GM12878 (cell line): Measurements from ENCODE around the gene ALG6. TPM values are rescaled to one million over a fixed set of nuclear protein-coding genes. Genes with fewer than 3 reads are reported as not detected.

Experiments used
- ATAC-seq: fragments of 200-7000 bp; cut with Tn5 transposase; 3 replicates; pipeline ENCODE4 v1.9.1; 2020; ENCODE audit warnings: mild to moderate bottlenecking, moderate library complexity
- BruUV-seq: library from RNA; stranded (reverse); fragments of 400-500 nt; replicated peaks from 2 replicates; lab custom pipeline; 2021; lab: Mats Ljungman, UMichigan
- CTCF ChIA-PET: fragments of 300-600 bp; sonication (Branson Sonifier 250); formaldehyde crosslinking; extraction: SDS; loops from one replicate; lab custom pipeline; 2021; ENCODE audit warnings: inconsistent platforms; lab: Yijun Ruan, JAX
- POLR2A ChIA-PET: fragments of 350-600 bp; formaldehyde crosslinking; extraction: SDS; loops from one replicate; lab custom pipeline; 2021; ENCODE audit warnings: inconsistent platforms; lab: Charles Lee
- RAD21 ChIA-PET: fragments of 300-600 bp; sonication (Branson Sonifier 250); formaldehyde crosslinking; loops from one replicate; lab custom pipeline; 2023; ENCODE audit warnings: antibody characterized with exemption; ENCODE audit not compliant: unreplicated experiment; lab: Charles Lee
- SMC1A ChIA-PET: fragments of 300-600 bp; sonication (Branson Sonifier 250); formaldehyde crosslinking; loops from one replicate; lab custom pipeline; 2023; ENCODE audit not compliant: unreplicated experiment, uncharacterized antibody; lab: Charles Lee
- DNase-seq: peaks from one replicate; pipeline ENCODE4 v3.0.0-alpha.2; 2011; ENCODE audit warnings: low read depth, low spot score
- FAIRE-seq: peaks from 3 replicates; lab custom pipeline; 2011; peaks lifted over from hg19 to GRCh38; lab: Jason Lieb, UNC
- H2AFZ ChIP-seq: 2 replicates; pipeline ENCODE4 v1.6.0; 2011; ENCODE audit warnings: low read depth, low read length, control low read depth; ENCODE audit not compliant: control insufficient read depth
- H3K27ac ChIP-seq: 2 replicates; pipeline ENCODE4 v1.5.1; 2011; ENCODE audit warnings: control low read depth; ENCODE audit not compliant: control insufficient read depth, insufficient read depth
- H3K27me3 ChIP-seq, 2 experiments: replicated peaks in 1 of 2; 2 replicates each; pipeline versions ENCODE4 v1.6.0 to v1.6.1; 2011; ENCODE audit warnings: low read length in 1 of 2; ENCODE audit not compliant: control insufficient read depth in 2 of 2, insufficient read depth in 2 of 2
- H3K36me3 ChIP-seq, 2 experiments: 2 replicates each; pipeline ENCODE4 v1.5.1; 2011; ENCODE audit warnings: low read length in 1 of 2; ENCODE audit not compliant: control insufficient read depth in 2 of 2, insufficient read depth in 2 of 2
- H3K4me1 ChIP-seq: 2 replicates; pipeline ENCODE4 v1.6.1; 2011; ENCODE audit warnings: mild to moderate bottlenecking, low read length, moderate library complexity, mixed read lengths; ENCODE audit not compliant: control insufficient read depth, insufficient read depth
- H3K4me2 ChIP-seq: 2 replicates; pipeline ENCODE4 v1.6.0; 2011; ENCODE audit warnings: control low read depth; ENCODE audit not compliant: control insufficient read depth, insufficient read depth
- H3K4me3 ChIP-seq: fragments of 200-600 bp; sonication (generic); 2 replicates; pipeline ENCODE4 v1.5.1; 2016
- H3K79me2 ChIP-seq: 2 replicates; pipeline ENCODE4 v1.6.0; 2011; ENCODE audit warnings: low read length; ENCODE audit not compliant: control insufficient read depth, insufficient read depth
- H3K9ac ChIP-seq: 2 replicates; pipeline ENCODE4 v1.8.0; 2011; ENCODE audit warnings: low read length, control low read depth, mixed read lengths; ENCODE audit not compliant: control insufficient read depth, insufficient read depth
- H3K9me3 ChIP-seq: replicated peaks from 3 replicates; pipeline ENCODE4 v1.5.1; 2011; ENCODE audit warnings: mild to moderate bottlenecking, low read length; ENCODE audit not compliant: control insufficient read depth, insufficient read depth
- H4K20me1 ChIP-seq: 2 replicates; pipeline ENCODE4 v1.6.0; 2011; ENCODE audit not compliant: control insufficient read depth, insufficient read depth
- EGR1 ChIP-seq, 2 experiments: IDR thresholded peaks; 1 replicate in 1 of 2; 2 replicates in 1 of 2; pipeline ENCODE4 v1.6.1; 2011 to 2012; ENCODE audit warnings: low read depth in 2 of 2, low read length in 2 of 2, borderline replicate concordance in 1 of 2, mild to moderate bottlenecking in 1 of 2, moderate library complexity in 1 of 2
- ETV6 ChIP-seq, 2 experiments: fragments of 450-650 bp in 1 of 2; IDR thresholded peaks in 1 of 2; conservative IDR thresholded peaks in 1 of 2; 2 replicates each; pipeline ENCODE4 v1.6.1; 2014; ENCODE audit warnings: antibody characterized with exemption in 1 of 2, borderline replicate concordance in 1 of 2, low read depth in 1 of 2, mild to moderate bottlenecking in 1 of 2, moderate library complexity in 1 of 2
- HCFC1 ChIP-seq: fragments of 150-350 bp; IDR thresholded peaks from 2 replicates; pipeline ENCODE4 v1.6.1; 2014; ENCODE audit warnings: low read length
- IRF4 ChIP-seq: IDR thresholded peaks from 2 replicates; pipeline ENCODE4 v1.6.1; 2011; ENCODE audit warnings: low read depth, low read length
- MTA2 ChIP-seq: fragments of 450-650 bp; IDR thresholded peaks from 2 replicates; pipeline ENCODE4 v1.6.1; 2016; ENCODE audit warnings: low read depth, mild to moderate bottlenecking, moderate library complexity
- MYB ChIP-seq: fragments of 150-350 bp; IDR thresholded peaks from 2 replicates; pipeline ENCODE4 v1.6.1; 2014; ENCODE audit warnings: mild to moderate bottlenecking, low read depth, low read length, borderline replicate concordance
- POLR2AphosphoS5 ChIP-seq: IDR thresholded peaks from 2 replicates; pipeline ENCODE4 v1.6.1; 2011; ENCODE audit warnings: mild to moderate bottlenecking, low read length, inconsistent platforms
- ZBTB33 ChIP-seq: fragments of 450-650 bp; IDR thresholded peaks from 2 replicates; pipeline ENCODE4 v1.6.1; 2017; ENCODE audit warnings: mild to moderate bottlenecking
- ZNF274 ChIP-seq: IDR thresholded peaks from one replicate; pipeline ENCODE4 v1.8.0; 2011; ENCODE audit not compliant: insufficient read length, insufficient read depth
- WGBS: methylation state at CpG from one replicate; pipeline ENCODE4 v1.1.6; 2016; ENCODE audit warnings: low lambda C conversion rate; ENCODE audit not compliant: insufficient replicate concordance, insufficient coverage; ENCODE audit errors: missing lambda C conversion rate; 5-methylcytosine and 5-hydroxymethylcytosine counted together
- in situ Hi-C: fragments of 300-500 bp; cut with MboI; formaldehyde crosslinking; loops from 9 replicates; pipeline ENCODE4 v1.14.3; 2018; ENCODE audit warnings: mixed read lengths
- intact Hi-C: fragments of 100-400 bp; cut with micrococcal nuclease; formaldehyde crosslinking; loops from one replicate; pipeline ENCODE4 v1.14.2; 2022; ENCODE audit not compliant: unreplicated experiment
- polyA plus RNA-seq, 11 experiments: library from polyadenylated mRNA; depleted of rRNA in 4 of 11; unstranded in 6 of 11; stranded (reverse) in 5 of 11; fragments of >200 nt; fragmentation: Nextera tagmentation in 4 of 11; fragmentation: Illumina TruSeq in 1 of 11; extraction: Ambion mirVana in 4 of 11; extraction: Trizol in 1 of 11; gene quantifications; 1 replicate in 1 of 11; 2 replicates in 10 of 11; pipeline versions ENCODE4 v1.2.1 to v1.2.3, GENCODE V29; 2011 to 2016; ENCODE audit warnings: inconsistent platforms in 2 of 11, missing spikeins in 2 of 11, low read depth in 1 of 11
- total RNA-seq, 4 experiments: library from RNA; depleted of rRNA in 3 of 4; stranded (reverse); fragments of >200 nt in 3 of 4; fragmentation: Illumina TruSeq in 1 of 4; extraction: Trizol in 1 of 4; gene quantifications; 2 replicates each; pipeline versions ENCODE4 v1.2.1 to v1.2.3, GENCODE V29; 2013 to 2021
- TF ChIP-seq, protein P1 (sequence below): fragments of 450-650 bp; formaldehyde crosslinking; IDR thresholded peaks from 2 replicates; pipeline ENCODE4 v1.4.0; 2020; ENCODE audit warnings: mild to moderate bottlenecking, moderate library complexity

The ALG6 gene
- total and polyA plus RNA-seq, 10 of the 15 experiments (the other 5 are each of a cell fraction or from before 2014, with no cell fraction given): 13.8 to 28.5 (median 17.1) TPM

- ChIA-PET POLR2A (interaction anchor here (1.0 kb wide), 1 partner anchor 10 kb away, joined by 4 read pairs; no protein-coding TSS in a partner anchor), RAD21 (no interaction called here), SMC1A (interaction anchor here (1.0 to 1.2 kb wide), 2 partner anchors 9 to 87 kb away, joined by 3 read pairs; no protein-coding TSS in a partner anchor), CTCF (interaction anchor here (1.2 kb wide), 1 partner anchor 82 kb away, joined by 4 read pairs; no protein-coding TSS in a partner anchor)
- DNase-seq (no peak), FAIRE-seq (no peak), ATAC-seq (no peak)
- H3K27ac ChIP-seq: no peak overlapping the region
- no peaks in the 10 kb centered on the region for H3K27me3 ChIP-seq
- H3K9me3 ChIP-seq: no peaks in the 10 kb centered on the region
- no peak overlapping the region for H3K4me3 ChIP-seq
- no peak overlapping the region for H3K4me2 ChIP-seq
- no peaks in the 10 kb centered on the region for H4K20me1 ChIP-seq
- H3K36me3 ChIP-seq: no peaks in the 10 kb centered on the region; a peak in 3 of 4 replicates
- BruUV-seq: no TSS peak
- no peak for TF ChIP-seq ZNF274
- TF ChIP-seq MTA2: no peak
- H3K4me1 ChIP-seq: no peaks in the 10 kb centered on the region
- H2AFZ ChIP-seq: no peak overlapping the region
- no peaks in the 10 kb centered on the region for H3K79me2 ChIP-seq
- in situ Hi-C loops (no loop called here), intact Hi-C loops (loop anchor here (10.0 kb wide), 1 partner anchor 62 kb away; no protein-coding TSS in a partner anchor)
- H3K9ac ChIP-seq: no peak overlapping the region
Measured at GRCh38 chr1:63407002-63407401, 39.6 kb downstream of the ALG6 start.

- RAD21 ChIA-PET: no interaction called here
- no peak overlapping the region for H3K4me3 ChIP-seq
- H3K79me2 ChIP-seq: no peaks in the 10 kb centered on the region
- no peak overlapping the region for H3K27ac ChIP-seq
- H3K4me2 ChIP-seq: no peak overlapping the region
- ATAC-seq (no peak), DNase-seq (no peak), FAIRE-seq (peak; percentile 13)
- no peaks in the 10 kb centered on the region for H3K27me3 ChIP-seq
- H2AFZ ChIP-seq: no peak overlapping the region
- in situ Hi-C loops (no loop called here), intact Hi-C loops (loop anchor here (10.0 kb wide), 1 partner anchor 64 kb away; no protein-coding TSS in a partner anchor)
- POLR2A ChIA-PET: no interaction called here
- no peak overlapping the region for H3K9ac ChIP-seq
- no peaks in the 10 kb centered on the region for H3K4me1 ChIP-seq
- CTCF ChIA-PET: no interaction called here
- H4K20me1 ChIP-seq: no peaks in the 10 kb centered on the region
- 80% methylated on average over 4 of the region's 4 CpGs for WGBS
- H3K36me3 ChIP-seq: no peaks in the 10 kb centered on the region; a peak in 3 of 4 replicates
- SMC1A ChIA-PET: interaction anchor here (0.9 kb wide), 1 partner anchor 44 kb away, joined by 3 read pairs; no protein-coding TSS in a partner anchor
- no peaks in the 10 kb centered on the region for H3K9me3 ChIP-seq
- BruUV-seq: no TSS peak
- TF ChIP-seq HCFC1 (no peak), ZBTB33 (no peak), IRF4 (no peak), POLR2AphosphoS5 (no peak), ETV6 (conservative IDR thresholded peaks at IDR 0.05 in 1 of 2, IDR thresholded peaks at IDR 0.05 in 1 of 2; ENCODE audit: borderline replicate concordance in 1 of 2, low read depth in 1 of 2) (no peak), EGR1 (IDR thresholded peaks at IDR 0.05; ENCODE audit: borderline replicate concordance in 1 of 2, low read depth in 2 of 2, low read length in 2 of 2) (no peak), MYB (no peak)
- TF ChIP-seq, protein P1, sequence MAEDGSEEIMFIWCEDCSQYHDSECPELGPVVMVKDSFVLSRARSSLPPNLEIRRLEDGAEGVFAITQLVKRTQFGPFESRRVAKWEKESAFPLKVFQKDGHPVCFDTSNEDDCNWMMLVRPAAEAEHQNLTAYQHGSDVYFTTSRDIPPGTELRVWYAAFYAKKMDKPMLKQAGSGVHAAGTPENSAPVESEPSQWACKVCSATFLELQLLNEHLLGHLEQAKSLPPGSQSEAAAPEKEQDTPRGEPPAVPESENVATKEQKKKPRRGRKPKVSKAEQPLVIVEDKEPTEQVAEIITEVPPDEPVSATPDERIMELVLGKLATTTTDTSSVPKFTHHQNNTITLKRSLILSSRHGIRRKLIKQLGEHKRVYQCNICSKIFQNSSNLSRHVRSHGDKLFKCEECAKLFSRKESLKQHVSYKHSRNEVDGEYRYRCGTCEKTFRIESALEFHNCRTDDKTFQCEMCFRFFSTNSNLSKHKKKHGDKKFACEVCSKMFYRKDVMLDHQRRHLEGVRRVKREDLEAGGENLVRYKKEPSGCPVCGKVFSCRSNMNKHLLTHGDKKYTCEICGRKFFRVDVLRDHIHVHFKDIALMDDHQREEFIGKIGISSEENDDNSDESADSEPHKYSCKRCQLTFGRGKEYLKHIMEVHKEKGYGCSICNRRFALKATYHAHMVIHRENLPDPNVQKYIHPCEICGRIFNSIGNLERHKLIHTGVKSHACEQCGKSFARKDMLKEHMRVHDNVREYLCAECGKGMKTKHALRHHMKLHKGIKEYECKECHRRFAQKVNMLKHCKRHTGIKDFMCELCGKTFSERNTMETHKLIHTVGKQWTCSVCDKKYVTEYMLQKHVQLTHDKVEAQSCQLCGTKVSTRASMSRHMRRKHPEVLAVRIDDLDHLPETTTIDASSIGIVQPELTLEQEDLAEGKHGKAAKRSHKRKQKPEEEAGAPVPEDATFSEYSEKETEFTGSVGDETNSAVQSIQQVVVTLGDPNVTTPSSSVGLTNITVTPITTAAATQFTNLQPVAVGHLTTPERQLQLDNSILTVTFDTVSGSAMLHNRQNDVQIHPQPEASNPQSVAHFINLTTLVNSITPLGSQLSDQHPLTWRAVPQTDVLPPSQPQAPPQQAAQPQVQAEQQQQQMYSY (CRISPR knock-in tag): no peak
Measured at GRCh38 chr1:63408331-63408730, 40.9 kb downstream of the ALG6 start.
